ENCODE results near the gene GABPB2.

The GABPB2 gene

GRCh38 chr1:151158751-151159251, 88.2 kb downstream of the GABPB2 start:
- H3K4me3 Mint-ChIP-seq: peak overlapping the region; percentile 90 to 99
- H3K27me3 Mint-ChIP-seq: no peaks in the 10 kb centered on the region
- H3K27ac Mint-ChIP-seq: peak overlapping the region; percentile 92 to 97
- no peaks in the 10 kb centered on the region for H3K9me3 Mint-ChIP-seq
- peaks cover 75% of the 10 kb centered on the region for H3K4me1 Mint-ChIP-seq
- ATAC-seq (peak; percentile 29), DNase-seq (peak in 1 of 2 donors; percentile 46)

- H3K9me3 Mint-ChIP-seq: no peaks in the 10 kb centered on the region
- H3K4me1 Mint-ChIP-seq: peaks cover 81% of the 10 kb centered on the region
- ATAC-seq: no peak
- peak overlapping the region; percentile 92 to 97 for H3K27ac Mint-ChIP-seq
- no peak for DNase-seq
- H3K27me3 Mint-ChIP-seq: no peaks in the 10 kb centered on the region
- H3K4me3 Mint-ChIP-seq: peak overlapping the region; percentile 90 to 99
Measured at GRCh38 chr1:151159373-151159772, 88.8 kb downstream of the GABPB2 start.

GRCh38 chr1:151164732-151165280, 94.2 kb downstream of the GABPB2 start:
- ATAC-seq (no peak), DNase-seq (no peak)
- no peaks in the 10 kb centered on the region for H3K27me3 Mint-ChIP-seq
- peaks cover 78% of the 10 kb centered on the region for H3K4me1 Mint-ChIP-seq
- H3K27ac Mint-ChIP-seq: peak overlapping the region; percentile 96 to 98
- peak overlapping the region; percentile 89 to 94 for H3K4me3 Mint-ChIP-seq
- no peaks in the 10 kb centered on the region for H3K9me3 Mint-ChIP-seq

DNA sequence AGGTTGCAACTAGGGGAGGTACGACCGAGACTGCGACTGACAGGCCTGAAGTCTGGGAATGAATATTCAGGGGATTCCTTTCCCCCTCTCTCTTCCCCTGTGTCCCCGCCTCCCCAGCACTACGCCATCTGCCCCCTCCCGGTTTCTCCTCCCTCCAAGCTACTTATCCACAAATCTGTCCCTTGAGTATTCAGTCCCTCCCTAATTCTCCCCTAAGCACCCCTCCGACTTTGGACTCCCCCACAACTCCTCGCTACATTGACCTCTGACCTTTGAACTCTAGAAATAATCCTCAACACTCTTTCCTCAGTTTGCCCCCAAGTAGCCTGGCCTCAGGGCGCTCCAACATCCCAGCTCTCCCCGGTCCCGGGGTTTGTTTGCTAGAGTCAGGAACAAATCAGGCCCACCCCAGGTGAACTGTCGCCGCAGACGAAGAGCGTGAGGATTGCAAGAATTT, 94.7 kb downstream of the GABPB2 start:
- Mint-ChIP-seq H3K9me3 (no peaks in the 10 kb centered on the region), H3K4me3 (peak overlapping the region; percentile 89 to 94), H3K4me1 (peaks cover 73% of the 10 kb centered on the region), H3K27ac (peak overlapping the region; percentile 96 to 98), H3K27me3 (no peaks in the 10 kb centered on the region)
- ATAC-seq: peak; percentile 3
- DNase-seq: no peak

DNA sequence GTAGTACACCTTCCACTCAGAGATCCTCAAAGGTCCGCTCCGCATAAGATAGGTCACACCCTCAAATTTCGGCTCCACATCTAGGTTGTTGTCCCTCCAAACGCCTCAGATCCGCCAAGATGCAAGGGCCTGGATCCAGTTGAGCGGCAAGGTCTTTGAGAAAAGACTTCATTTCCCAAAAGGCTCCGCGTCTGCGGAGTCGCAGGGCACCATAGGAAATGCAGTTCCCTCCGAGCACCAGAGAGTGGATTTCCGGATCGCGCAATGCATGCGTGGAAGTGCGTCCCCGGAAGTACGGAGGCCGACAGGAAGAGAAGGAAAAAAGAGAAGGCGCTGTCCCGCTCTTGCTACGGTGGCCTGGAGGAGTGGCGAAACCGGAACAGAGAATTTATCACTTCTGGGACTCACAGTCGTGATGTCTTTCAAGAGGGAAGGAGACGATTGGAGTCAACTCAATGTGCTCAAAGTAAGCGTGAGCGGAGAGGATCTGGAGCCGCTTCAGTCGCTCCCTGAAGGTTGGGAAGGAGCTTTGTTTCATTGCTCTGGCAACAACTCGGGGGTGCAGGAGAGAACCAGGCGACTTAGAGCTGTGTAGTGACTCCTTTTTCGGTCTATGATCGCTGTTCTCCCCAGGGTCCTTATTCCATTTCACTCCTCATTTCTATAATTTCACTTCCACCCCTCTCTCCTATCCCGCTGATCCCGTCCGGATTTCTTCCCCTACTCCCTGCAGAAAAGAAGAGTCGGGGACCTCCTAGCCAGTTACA, 95.4 kb downstream of the GABPB2 start, which contains the start of the genes LYSMD1 and SCNM1:
Gene LYSMD1 (minus strand): TSS at position 165 of the 767 bp plus-strand sequence. CDS start 644 bp downstream, outside the sequence.
Gene SCNM1 (plus strand): TSS at position 407 of the 767 bp plus-strand sequence. CDS start 9 bp downstream, at position 416.
- Mint-ChIP-seq H3K4me3 (peak within 1 kb of the TSS; percentile 89 to 94), H3K9me3 (no peaks in the 10 kb centered on the region), H3K27ac (peak within 1 kb of the TSS; percentile 96 to 98), H3K27me3 (no peaks in the 10 kb centered on the region), H3K4me1 (peaks cover 67% of the 10 kb centered on the region)
- peak; percentile 95 for ATAC-seq
- peak; percentile 93 to 98 for DNase-seq

DNA sequence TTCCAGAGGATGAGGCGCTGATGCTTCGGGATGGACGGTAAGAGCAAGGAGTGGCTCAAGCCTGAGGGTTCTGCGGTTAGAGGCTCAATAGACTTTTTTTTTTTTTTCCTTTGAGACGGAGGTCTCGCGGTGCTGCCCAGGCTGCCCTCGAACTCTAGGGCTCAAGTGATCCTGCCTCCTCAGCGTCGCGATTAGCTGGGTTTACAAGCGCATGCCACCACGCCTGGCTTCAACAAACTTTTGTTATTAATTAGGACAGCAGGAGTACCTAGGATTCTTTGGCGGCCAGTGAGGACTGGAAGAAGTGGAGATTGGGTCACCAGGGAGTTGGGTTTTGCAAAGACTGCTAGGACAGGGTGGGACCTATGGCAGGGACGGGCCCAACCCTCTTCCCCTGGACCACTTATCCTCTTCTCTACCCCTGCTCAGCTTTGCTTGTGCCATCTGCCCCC, 96.0 kb downstream of the GABPB2 start:
- no peaks in the 10 kb centered on the region for H3K27me3 Mint-ChIP-seq
- peak overlapping the region; percentile 89 to 94 for H3K4me3 Mint-ChIP-seq
- no peak for ATAC-seq
- peak overlapping the region; percentile 96 to 98 for H3K27ac Mint-ChIP-seq
- no peaks in the 10 kb centered on the region for H3K9me3 Mint-ChIP-seq
- no peak for DNase-seq
- H3K4me1 Mint-ChIP-seq: peaks cover 61% of the 10 kb centered on the region

DNA sequence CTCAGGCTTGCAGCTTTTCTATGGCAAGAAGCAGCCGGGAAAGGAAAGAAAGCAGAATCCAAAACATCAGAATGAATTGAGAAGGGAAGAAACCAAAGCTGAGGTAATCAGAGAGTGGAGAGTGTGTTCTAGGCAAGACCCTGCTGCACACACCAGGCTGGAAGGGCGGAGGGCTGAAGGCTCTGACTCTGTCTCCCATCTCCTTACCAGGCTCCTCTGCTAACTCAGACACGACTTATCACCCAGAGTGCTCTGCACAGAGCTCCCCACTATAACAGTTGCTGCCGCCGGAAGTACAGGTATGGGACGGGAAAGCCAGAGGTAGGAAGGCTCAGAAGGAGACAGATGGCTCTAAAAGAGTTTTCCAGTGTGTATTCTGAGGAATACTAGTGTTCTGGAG, 96.6 kb downstream of the GABPB2 start:
- Mint-ChIP-seq H3K4me1 (peaks cover 55% of the 10 kb centered on the region), H3K27ac (peak overlapping the region; percentile 76 to 96), H3K27me3 (no peaks in the 10 kb centered on the region), H3K4me3 (peak overlapping the region; percentile 89 to 94), H3K9me3 (no peaks in the 10 kb centered on the region)
- ATAC-seq (no peak), DNase-seq (no peak)

DNA sequence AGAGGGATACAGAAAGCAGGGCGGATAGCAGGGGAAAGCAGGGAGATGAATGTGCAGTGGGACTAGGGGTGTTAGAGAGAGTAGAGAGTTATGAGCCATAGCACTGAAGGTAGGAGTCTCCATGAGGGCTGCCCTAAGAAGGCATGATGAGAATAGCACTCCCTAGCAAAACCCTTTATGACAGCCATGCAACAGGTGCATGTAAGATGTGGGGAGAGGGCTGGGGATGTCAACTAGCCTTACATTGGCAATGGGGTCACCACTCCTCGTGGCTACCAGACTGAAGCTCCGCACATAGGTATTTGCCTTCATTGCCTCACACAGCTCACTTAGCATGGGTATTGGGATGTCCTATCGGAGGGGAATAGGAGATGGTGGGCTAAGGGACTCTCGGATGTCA, 100.6 kb downstream of the GABPB2 start:
- Mint-ChIP-seq H3K4me1 (peaks cover 30% of the 10 kb centered on the region), H3K27ac (no peak overlapping the region), H3K27me3 (no peaks in the 10 kb centered on the region), H3K4me3 (no peak overlapping the region), H3K9me3 (no peaks in the 10 kb centered on the region)
- DNase-seq: no peak
- ATAC-seq: no peak

All from stimulated activated naive CD8-positive, alpha-beta T cell treated with anti-CD3 and anti-CD28 coated beads, Interleukin-15, amount 100 ng/mL, for 72 hours (primary cell).